IMR-90 (cell line): Measurements from ENCODE around the gene SF3A2. TPM values are rescaled to one million over a fixed set of nuclear protein-coding genes. Genes with fewer than 3 reads are reported as not detected.

ENCODE experiments used
- ATAC-seq: fragments of 200-7000 bp; cut with Tn5 transposase; 2 replicates; pipeline ENCODE4 v1.9.1; 2020; ENCODE audit warnings: low read depth, mild to moderate bottlenecking, moderate library complexity
- BruUV-seq: library from RNA; stranded (reverse); fragments of 400-500 nt; replicated peaks from 2 replicates; lab custom pipeline; 2021; lab: Mats Ljungman, UMichigan
- CTCF ChIA-PET: fragments of 300-600 bp; formaldehyde crosslinking; extraction: SDS; loops from one replicate; lab custom pipeline; 2021; ENCODE audit warnings: antibody characterized with exemption; lab: Yijun Ruan, JAX
- POLR2A ChIA-PET: fragments of 300-600 bp; sonication (Branson Sonifier 250); formaldehyde crosslinking; loops from one replicate; lab custom pipeline; 2022; ENCODE audit warnings: antibody characterized with exemption; ENCODE audit not compliant: unreplicated experiment; lab: Charles Lee
- DNase-seq: peaks from one replicate; pipeline ENCODE4 v3.0.0; 2013
- H2AFZ ChIP-seq: replicated peaks from 2 replicates; pipeline ENCODE3; 2013; ENCODE audit warnings: low read length, mild to moderate bottlenecking; ENCODE audit not compliant: poor library complexity
- H2AK5ac ChIP-seq: 2 replicates; pipeline ENCODE4 v1.6.1; 2013; ENCODE audit warnings: low read depth, low read length, inconsistent platforms
- H2AK9ac ChIP-seq: replicated peaks from 2 replicates; pipeline ENCODE3; 2013; ENCODE audit warnings: mild to moderate bottlenecking, low read depth, low read length, moderate library complexity; ENCODE audit not compliant: poor library complexity
- H2BK120ac ChIP-seq: 2 replicates; pipeline ENCODE4 v1.6.1; 2013; ENCODE audit warnings: low read depth, low read length, inconsistent platforms
- H2BK15ac ChIP-seq: 3 replicates; pipeline ENCODE4 v1.6.1; 2013; ENCODE audit warnings: low read depth, low read length, inconsistent platforms
- H2BK20ac ChIP-seq: 2 replicates; pipeline ENCODE4 v1.6.1; 2013; ENCODE audit warnings: low read depth, mild to moderate bottlenecking, inconsistent platforms, low read length, moderate library complexity
- H2BK5ac ChIP-seq: 2 replicates; pipeline ENCODE4 v1.6.1; 2013; ENCODE audit warnings: mild to moderate bottlenecking, low read depth, low read length, inconsistent platforms; ENCODE audit not compliant: poor library complexity, severe bottlenecking
- H3K14ac ChIP-seq: replicated peaks from 2 replicates; pipeline ENCODE4 v1.6.1; 2013; ENCODE audit warnings: low read depth, low read length, inconsistent platforms
- H3K18ac ChIP-seq: 2 replicates; pipeline ENCODE4 v1.6.1; 2013; ENCODE audit warnings: low read depth, low read length, control low read depth
- H3K23ac ChIP-seq: 2 replicates; pipeline ENCODE4 v1.6.1; 2013; ENCODE audit warnings: low read depth, low read length, inconsistent platforms
- H3K27ac ChIP-seq: 2 replicates; pipeline ENCODE4 v1.5.1; 2013; ENCODE audit warnings: mild to moderate bottlenecking, control low read depth, low read length; ENCODE audit not compliant: insufficient read depth
- H3K27me3 ChIP-seq: 2 replicates; pipeline ENCODE4 v1.6.1; 2013; ENCODE audit warnings: low read length; ENCODE audit not compliant: control insufficient read depth, insufficient read depth
- H3K36me3 ChIP-seq: 2 replicates; pipeline ENCODE4 v1.6.1; 2013; ENCODE audit warnings: low read length, mixed read lengths; ENCODE audit not compliant: control insufficient read depth, insufficient read depth
- H3K4ac ChIP-seq: 2 replicates; pipeline ENCODE4 v1.6.1; 2013; ENCODE audit warnings: low read depth, low read length, inconsistent platforms
- H3K4me1 ChIP-seq: 2 replicates; pipeline ENCODE4 v1.6.1; 2013; ENCODE audit warnings: low read length, mixed read lengths; ENCODE audit not compliant: control insufficient read depth, insufficient read depth
- H3K4me2 ChIP-seq: 2 replicates; pipeline ENCODE4 v1.6.1; 2013; ENCODE audit warnings: low read depth, mild to moderate bottlenecking, control low read depth, low read length, moderate library complexity
- H3K4me3 ChIP-seq: 2 replicates; pipeline ENCODE4 v1.5.1; 2013; ENCODE audit warnings: low read depth, mild to moderate bottlenecking, control low read depth, low read length, moderate library complexity; ENCODE audit not compliant: insufficient read depth
- H3K56ac ChIP-seq: 2 replicates; pipeline ENCODE4 v1.6.1; 2013; ENCODE audit warnings: low read length, inconsistent platforms; ENCODE audit not compliant: insufficient read depth; ENCODE audit errors: extremely low read depth
- H3K79me1 ChIP-seq, 2 experiments: 2 replicates each; pipeline ENCODE4 v1.6.1; 2013; ENCODE audit warnings: low read length in 2 of 2, inconsistent platforms in 1 of 2, low read depth in 1 of 2
- H3K9ac ChIP-seq: 2 replicates; pipeline ENCODE4 v1.6.1; 2013; ENCODE audit warnings: low read depth, low read length, control low read depth
- H3K9me1 ChIP-seq: 2 replicates; pipeline ENCODE4 v1.6.1; 2013; ENCODE audit warnings: low read length, inconsistent platforms; ENCODE audit not compliant: insufficient read depth
- H3K9me3 ChIP-seq: 2 replicates; pipeline ENCODE4 v1.6.1; 2013; ENCODE audit warnings: low read length; ENCODE audit not compliant: control insufficient read depth, insufficient read depth
- H4K20me1 ChIP-seq: 2 replicates; pipeline ENCODE4 v1.6.1; 2013; ENCODE audit warnings: low read length, inconsistent platforms; ENCODE audit not compliant: insufficient read depth
- H4K5ac ChIP-seq: 2 replicates; pipeline ENCODE4 v1.6.1; 2013; ENCODE audit warnings: mild to moderate bottlenecking, low read depth, low read length, control low read depth
- H4K8ac ChIP-seq, 2 experiments: 2 replicates each; pipeline ENCODE4 v1.6.1; 2013; ENCODE audit warnings: low read depth in 2 of 2, low read length in 2 of 2, control low read depth in 1 of 2, inconsistent platforms in 1 of 2
- H4K91ac ChIP-seq: 2 replicates; pipeline ENCODE4 v1.6.1; 2013; ENCODE audit warnings: low read depth, low read length, inconsistent platforms; ENCODE audit not compliant: insufficient read depth
- CTCF ChIP-seq: conservative IDR thresholded peaks from 2 replicates; pipeline ENCODE4 v1.5.1; 2012; ENCODE audit warnings: mild to moderate bottlenecking, low read depth, low read length, improper control_type of control experiment
- FOS ChIP-seq: fragments of 150-350 bp; IDR thresholded peaks from 2 replicates; pipeline ENCODE4 v1.6.1; 2016; ENCODE audit warnings: low read depth, low read length
- POLR2A ChIP-seq: IDR thresholded peaks from 2 replicates; pipeline ENCODE4 v1.6.1; 2012; ENCODE audit warnings: mild to moderate bottlenecking, low read depth, low read length
- RCOR1 ChIP-seq: IDR thresholded peaks from 2 replicates; pipeline ENCODE4 v1.6.1; 2012; ENCODE audit warnings: mild to moderate bottlenecking, low read length, improper control_type of control experiment; ENCODE audit not compliant: insufficient replicate concordance
- USF2 ChIP-seq: fragments of 150-350 bp; IDR thresholded peaks from 2 replicates; pipeline ENCODE4 v1.6.1; 2017; ENCODE audit warnings: mild to moderate bottlenecking, antibody characterized with exemption, low read length, low read depth
- WGBS, 2 experiments: methylation state at CpG; one replicate each; pipeline versions ENCODE4 v1.1.5 to v1.1.7; 2013; ENCODE audit warnings: missing lambda C conversion rate in 2 of 2; ENCODE audit not compliant: insufficient read length in 1 of 2; ENCODE audit errors: extremely low coverage in 2 of 2; 5-methylcytosine and 5-hydroxymethylcytosine counted together
- dilution Hi-C: fragments of 300-500 bp; cut with HindIII; formaldehyde crosslinking; loops from one replicate; pipeline ENCODE4 v1.14.3; 2018; ENCODE audit warnings: low sequenced_read_pairs; ENCODE audit not compliant: unreplicated experiment
- in situ Hi-C: fragments of 300-500 bp; cut with MboI; formaldehyde crosslinking; loops from 3 replicates; pipeline ENCODE4 v1.14.3; 2019; ENCODE audit warnings: low sequenced_read_pairs, inconsistent platforms, mixed read lengths
- intact Hi-C: fragments of 100-400 bp; cut with micrococcal nuclease; formaldehyde crosslinking; loops from 2 replicates; pipeline ENCODE4 v1.10.0; 2022
- polyA plus RNA-seq, 3 experiments: library from polyadenylated mRNA; depleted of rRNA; stranded (reverse); fragments of >200 nt; gene quantifications; 2 replicates each; pipeline ENCODE4 v1.2.3, GENCODE V29; 2012; ENCODE audit warnings: low replicate concordance in 1 of 3
- total RNA-seq: library from RNA; depleted of rRNA; stranded (reverse); fragments of >200 nt; gene quantifications from 2 replicates; pipeline ENCODE4 v1.2.3, GENCODE V29; 2012

The SF3A2 gene
- total and polyA plus RNA-seq, 2 of the 4 experiments (the other 2 are of a cell fraction) = 4.8 to 34.5 TPM

GRCh38 chr19:2247433-2248101 lies 10.9 kb downstream of the SF3A2 start:
- no peak overlapping the region for H2BK120ac ChIP-seq
- H3K14ac ChIP-seq = no peak overlapping the region
- TF ChIP-seq FOS (no peak), POLR2A (no peak), RCOR1 (no peak), CTCF (no peak), USF2 (no peak)
- dilution Hi-C loops = no loop called here
- ChIA-PET CTCF (no interaction called here), POLR2A (no interaction called here)
- no TSS peak for BruUV-seq
- no peak overlapping the region for H4K91ac ChIP-seq
- H3K18ac ChIP-seq = no peak overlapping the region
- H3K9me1 ChIP-seq = no peaks in the 10 kb centered on the region
- peaks cover 57% of the 10 kb centered on the region for H3K36me3 ChIP-seq
- no peak overlapping the region for H2BK5ac ChIP-seq
- no peak overlapping the region for H2BK20ac ChIP-seq
- H3K27me3 ChIP-seq = peaks cover 21% of the 10 kb centered on the region
- WGBS, 2 experiments = 93% methylated on average over 7 of the region's 28 CpGs; no CpG with 5 or more reads in 1 of the 2 experiments
- H3K4me2 ChIP-seq = no peak overlapping the region
- H3K4me1 ChIP-seq = no peaks in the 10 kb centered on the region
- no peak overlapping the region for H2AK5ac ChIP-seq
- H2AK9ac ChIP-seq = peak overlapping the region; percentile 24
- in situ Hi-C loops = no loop called here
- H4K20me1 ChIP-seq = peaks cover 63% of the 10 kb centered on the region
- no peak overlapping the region for H3K9ac ChIP-seq
- intact Hi-C loops = no loop called here
- H3K79me1 ChIP-seq = peaks cover 4 to 27% of the 10 kb centered on the region in 2 experiments; a peak in 2 of 4 replicates
- no peak overlapping the region for H3K23ac ChIP-seq
- ATAC-seq = no peak
- no peak for DNase-seq
- H2BK15ac ChIP-seq = no peak overlapping the region
- H3K4me3 ChIP-seq = no peak overlapping the region
- no peaks in the 10 kb centered on the region for H3K9me3 ChIP-seq
- H3K4ac ChIP-seq = no peak overlapping the region
- no peak overlapping the region for H4K5ac ChIP-seq
- no peak overlapping the region for H4K8ac ChIP-seq
- no peak overlapping the region for H3K27ac ChIP-seq
- no peak overlapping the region for H2AFZ ChIP-seq
- H3K56ac ChIP-seq = no peak overlapping the region
